Kidney (tissue), 14 donors: Measurements from ENCODE around the gene HTRA3. TPM values are rescaled to one million over a fixed set of nuclear protein-coding genes. Genes with fewer than 3 reads are reported as not detected.
A peak's percentile ranks its signal among the peaks of the same experiment; 100 is the strongest.

ENCODE experiments used
- DNase-seq, 5 donors: peaks; one replicate each; pipeline ENCODE4 v3.0.0-alpha.2; 2013 to 2020
- FAIRE-seq: peaks from 2 replicates; lab custom pipeline; 2012; peaks lifted over from hg19 to GRCh38; lab: Jason Lieb, UNC
- H3K27ac ChIP-seq, 2 donors: one replicate each; pipeline ENCODE4 v1.7.0; 2013; ENCODE audit warnings: low read depth in 2 of 2, low read length in 2 of 2, inconsistent platforms in 1 of 2
- H3K27me3 ChIP-seq: one replicate; pipeline ENCODE4 v1.7.1; 2013; ENCODE audit warnings: low read length, inconsistent platforms; ENCODE audit not compliant: control insufficient read depth, insufficient read depth
- H3K36me3 ChIP-seq, 3 donors: one replicate each; pipeline versions ENCODE4 v1.7.0 to v1.7.1; 2013; ENCODE audit warnings: low read length in 3 of 3, control low read depth in 1 of 3, inconsistent platforms in 1 of 3; ENCODE audit not compliant: insufficient read depth in 3 of 3, control insufficient read depth in 2 of 3
- H3K4me1 ChIP-seq, 3 donors: one replicate each; pipeline versions ENCODE4 v1.7.0 to v1.7.1; 2013; ENCODE audit warnings: low read length in 3 of 3, inconsistent platforms in 1 of 3, low read depth in 1 of 3; ENCODE audit not compliant: control insufficient read depth in 2 of 3, insufficient read depth in 2 of 3
- H3K4me3 ChIP-seq, 3 donors: one replicate each; pipeline versions ENCODE4 v1.7.0 to v1.8.1; 2013; ENCODE audit warnings: low read length in 3 of 3, control low read depth in 1 of 3, inconsistent platforms in 1 of 3
- H3K9ac ChIP-seq, 3 donors: one replicate each; pipeline versions ENCODE4 v1.7.0 to v1.7.1; 2013; ENCODE audit warnings: low read length in 3 of 3, control low read depth in 1 of 3, inconsistent platforms in 1 of 3
- H3K9me3 ChIP-seq, 3 donors: one replicate each; pipeline versions ENCODE4 v1.7.0 to v1.7.1; 2013; ENCODE audit warnings: low read length in 3 of 3, control low read depth in 1 of 3, inconsistent platforms in 1 of 3; ENCODE audit not compliant: control insufficient read depth in 2 of 3, insufficient read depth in 1 of 3
- CTCF ChIP-seq: IDR thresholded peaks from 3 replicates; pipeline ENCODE4 v1.5.1; 2012; ENCODE audit warnings: mild to moderate bottlenecking, moderate library complexity, borderline replicate concordance; ENCODE audit not compliant: insufficient read depth; ENCODE audit errors: extremely low read depth
- intact Hi-C: fragments of 100-400 bp; cut with DNase I; formaldehyde crosslinking; loops from one replicate; pipeline ENCODE4 v1.11.1; 2022
- polyA plus RNA-seq: library from polyadenylated mRNA; stranded (reverse); fragments of 350-450 nt; fragmentation: Illumina TruSeq; extraction: RNeasy Lipid Tissue Mini Kit (QIAGEN cat#74804); gene quantifications from one replicate; pipeline ENCODE4 v1.2.3, GENCODE V29; 2014; ENCODE audit warnings: low read depth, low replicate concordance; ENCODE audit not compliant: insufficient read depth
- total RNA-seq: library from RNA; stranded (reverse); fragmentation: NEBNext Ultra II Directional; extraction: Animal tissue kit (Norgen Biotek cat#: 25700); gene quantifications from one replicate; pipeline ENCODE4 v1.2.1, GENCODE V29; 2021
- donor health status: control.
- donor health status: control.
- donor health status: control.
- donor health status: control.
- donor health status: control.
- donor health status: DM: yes; HTN: yes; CAD: no.
- donor health status: Normal renal cell carcinoma (clear cell type).

Gene HTRA3
- total and polyA plus RNA-seq, 2 donors from 2014 or later: 1.7 to 6.5 TPM

GRCh38 chr4:8294775-8295174, 25.2 kb downstream of the HTRA3 start:
- Histone ChIP-seq H3K27ac (no peak overlapping the region), H3K36me3 (no peaks in the 10 kb centered on the region), H3K27me3 (no peaks in the 10 kb centered on the region), H3K4me1 (no peaks in the 10 kb centered on the region), H3K9ac (no peak overlapping the region), H3K9me3 (no peaks in the 10 kb centered on the region), H3K4me3 (no peak overlapping the region)
- no peak for TF ChIP-seq CTCF
- intact Hi-C loops: no loop called here
- DNase-seq (no peak), FAIRE-seq (no peak)

GRCh38 chr4:8295471-8295870, 25.9 kb downstream of the HTRA3 start:
- no peaks in the 10 kb centered on the region for H3K4me1 ChIP-seq
- H3K36me3 ChIP-seq: no peaks in the 10 kb centered on the region
- H3K27me3 ChIP-seq: no peaks in the 10 kb centered on the region
- no peak overlapping the region for H3K27ac ChIP-seq
- no peak for TF ChIP-seq CTCF
- FAIRE-seq (no peak), DNase-seq (peak in 2 of 5 donors; percentile 18 to 39)
- H3K4me3 ChIP-seq: no peak overlapping the region
- no peaks in the 10 kb centered on the region for H3K9me3 ChIP-seq
- H3K9ac ChIP-seq: no peak overlapping the region
- intact Hi-C loops: no loop called here

GRCh38 chr4:8296491-8296890, 26.9 kb downstream of the HTRA3 start:
- Histone ChIP-seq H3K27me3 (no peaks in the 10 kb centered on the region), H3K27ac (no peak overlapping the region), H3K4me3 (no peak overlapping the region), H3K9me3 (no peaks in the 10 kb centered on the region), H3K4me1 (no peaks in the 10 kb centered on the region), H3K36me3 (no peaks in the 10 kb centered on the region), H3K9ac (no peak overlapping the region)
- intact Hi-C loops: no loop called here
- no peak for FAIRE-seq
- peak in 2 of 5 donors; percentile 20 to 58 for DNase-seq
- no peak for TF ChIP-seq CTCF

GRCh38 chr4:8297141-8297601, 27.6 kb downstream of the HTRA3 start:
- no peak overlapping the region for H3K27ac ChIP-seq
- intact Hi-C loops: no loop called here
- H3K27me3 ChIP-seq: no peaks in the 10 kb centered on the region

More at GRCh38 chr4:8297141-8297601, 27.6 kb downstream of the HTRA3 start:
- no peak for FAIRE-seq
- H3K9ac ChIP-seq: no peak overlapping the region
- no peaks in the 10 kb centered on the region for H3K36me3 ChIP-seq
- TF ChIP-seq CTCF: no peak
- no peaks in the 10 kb centered on the region for H3K9me3 ChIP-seq
- H3K4me1 ChIP-seq: no peaks in the 10 kb centered on the region
- no peak overlapping the region for H3K4me3 ChIP-seq
- DNase-seq: peak in 2 of 5 donors; percentile 28 to 51
